ELF-1 (cell line): ENCODE measurements around the gene SLC1A1.

Experiments
- DNase-seq: peaks from one replicate; pipeline ENCODE4 v3.0.0-alpha.2; 2016; ENCODE audit warnings: low read depth, low spot score

The SLC1A1 gene

DNA sequence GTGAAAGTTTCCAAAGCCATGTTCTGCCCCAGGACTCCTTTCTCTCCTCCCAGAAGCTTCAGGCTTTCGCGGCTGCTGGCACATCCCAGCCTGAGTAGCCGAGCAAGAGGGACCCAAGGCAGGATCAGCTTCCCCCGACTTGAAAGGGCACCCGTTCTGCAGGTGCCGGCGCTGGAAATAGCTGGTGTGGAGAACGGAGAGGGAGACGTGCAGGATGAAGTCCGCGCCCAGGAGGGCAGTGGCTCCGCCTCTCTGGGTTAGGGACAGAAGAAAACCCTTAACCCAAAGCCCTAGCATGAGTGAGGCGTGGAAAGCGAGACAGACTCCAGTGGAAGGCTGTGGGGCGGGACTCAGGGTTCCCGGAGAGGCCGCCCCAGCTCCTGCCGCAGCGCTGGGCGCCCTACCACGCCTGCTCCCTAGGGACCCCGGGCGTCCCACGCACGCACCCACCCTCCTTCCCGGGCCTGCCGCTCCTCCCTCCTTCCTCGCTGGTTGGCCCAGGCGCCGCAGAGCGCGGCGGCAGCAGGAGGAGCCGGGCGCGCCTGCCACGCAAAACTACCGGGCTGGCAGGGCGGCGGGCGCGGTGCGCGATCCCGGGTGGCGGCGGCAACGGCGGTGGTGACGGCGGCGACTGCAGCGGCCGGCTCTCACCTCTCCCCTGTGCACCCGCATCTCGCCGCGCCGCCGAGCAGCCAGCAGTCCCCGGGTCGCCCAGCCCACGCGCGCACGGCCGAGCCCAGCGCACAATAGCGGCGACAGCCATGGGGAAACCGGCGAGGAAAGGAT, at the start of gene SLC1A1:
SLC1A1 (plus strand) TSS at position 550 of the 786 bp plus-strand sequence; CDS start at position 762, 212 bp downstream.
- DNase-seq = peak; percentile 66

DNA sequence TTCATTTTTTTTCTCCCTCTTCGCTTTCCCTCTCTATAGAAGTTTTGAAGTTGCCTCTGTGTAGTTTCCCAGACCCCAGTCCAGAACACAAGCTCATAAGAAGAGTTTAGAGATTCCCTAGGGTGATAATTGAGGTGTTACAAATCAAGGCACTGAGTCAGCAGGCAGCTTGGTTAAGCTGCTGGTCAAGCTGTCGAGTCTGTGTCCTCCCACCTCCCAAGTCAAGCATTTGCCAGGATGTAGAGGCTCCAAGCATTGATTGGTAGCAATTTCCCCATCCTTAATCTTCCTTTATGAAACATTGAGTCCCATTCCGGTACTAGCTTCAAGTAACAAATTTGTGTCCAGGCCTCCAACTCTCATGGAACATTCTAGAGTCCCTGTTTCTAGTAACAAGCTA, 47.5 kb upstream of the SLC1A1 start:
- peak; percentile 36 for DNase-seq

DNA sequence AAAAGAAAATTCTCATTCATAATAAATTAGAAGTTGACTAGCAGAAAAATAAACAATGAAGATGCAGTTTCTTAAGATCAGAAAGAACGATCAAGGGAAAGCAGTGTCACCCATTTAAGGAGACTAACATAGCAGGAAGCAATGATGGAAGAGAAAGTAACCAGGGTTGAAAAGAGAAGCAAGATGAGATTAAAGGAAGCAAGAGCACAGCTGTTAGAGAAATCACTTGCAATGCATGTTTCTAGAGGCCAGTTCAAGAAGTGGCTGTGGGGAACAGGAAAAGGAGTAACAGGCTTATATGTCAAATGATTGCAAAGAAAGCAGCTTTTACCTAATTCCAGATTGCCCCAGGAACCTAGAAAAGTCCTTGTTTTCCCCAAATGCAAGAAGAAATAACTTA, 46.8 kb upstream of the SLC1A1 start:
- no peak for DNase-seq

DNA sequence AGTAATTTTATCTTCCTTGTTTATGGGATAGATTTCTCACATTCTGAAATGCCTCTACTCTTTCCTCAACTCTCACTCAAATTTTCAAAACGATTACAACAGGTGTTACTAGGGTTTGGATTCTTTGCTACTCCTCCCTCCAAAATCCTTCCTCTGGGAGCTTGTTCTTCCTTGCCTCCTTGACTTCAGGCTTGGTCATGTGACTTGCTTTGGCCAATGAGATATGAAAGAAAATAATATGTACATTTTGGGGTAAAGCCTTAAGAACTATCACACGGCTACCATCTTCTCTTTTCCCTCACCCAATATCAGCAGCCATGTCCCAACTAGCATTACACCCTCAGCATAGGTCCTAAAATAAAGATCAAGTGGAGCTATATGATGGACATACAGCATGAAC, 28.8 kb upstream of the SLC1A1 start:
- no peak for DNase-seq

DNA sequence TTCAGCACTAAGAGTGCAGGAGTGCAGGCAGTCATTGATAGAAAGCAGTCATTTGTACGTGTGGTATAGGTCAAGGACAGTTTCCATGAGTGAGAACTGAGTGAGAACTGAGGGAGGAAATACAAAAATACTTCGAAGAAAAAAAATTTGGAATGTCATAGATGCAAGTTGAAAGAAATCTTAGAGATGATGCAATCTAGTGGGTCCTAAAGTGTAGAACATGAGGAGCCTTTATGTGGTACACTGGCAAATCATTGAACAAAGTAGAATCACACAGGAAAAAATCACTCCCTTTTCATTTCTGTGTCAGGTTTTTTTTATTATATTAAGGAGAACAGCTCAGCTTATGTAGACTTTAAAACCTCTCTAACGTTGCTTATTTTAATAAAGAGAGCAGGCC, 26.4 kb upstream of the SLC1A1 start:
- no peak for DNase-seq

DNA sequence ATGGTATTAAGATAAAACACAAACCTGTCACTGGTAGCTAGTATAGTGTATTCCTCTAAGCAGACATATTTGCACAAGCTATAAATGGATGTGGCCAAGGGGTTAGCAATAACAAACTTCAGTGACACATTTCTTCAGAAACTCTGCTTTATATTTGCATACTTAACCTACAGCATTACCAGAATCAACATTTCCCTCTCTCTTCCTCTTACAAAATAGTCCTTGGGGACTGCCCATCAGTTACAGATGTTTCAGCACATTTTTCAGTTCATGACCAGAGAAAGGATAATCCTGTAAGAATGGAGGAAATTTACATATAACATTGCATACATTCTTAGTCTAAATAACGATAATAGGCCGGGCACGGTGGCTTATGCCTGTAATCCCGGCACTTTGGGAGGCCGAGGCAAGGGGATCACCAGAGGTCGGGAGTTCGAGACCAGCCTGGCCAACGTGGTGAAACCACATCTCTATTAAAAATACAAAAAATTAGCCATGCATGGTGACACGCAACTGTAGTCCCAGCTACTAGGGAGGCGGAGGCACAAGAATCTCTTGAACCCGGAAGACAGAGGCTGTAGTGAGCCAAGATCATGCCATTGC, 25.3 kb upstream of the SLC1A1 start:
- no peak for DNase-seq

DNA sequence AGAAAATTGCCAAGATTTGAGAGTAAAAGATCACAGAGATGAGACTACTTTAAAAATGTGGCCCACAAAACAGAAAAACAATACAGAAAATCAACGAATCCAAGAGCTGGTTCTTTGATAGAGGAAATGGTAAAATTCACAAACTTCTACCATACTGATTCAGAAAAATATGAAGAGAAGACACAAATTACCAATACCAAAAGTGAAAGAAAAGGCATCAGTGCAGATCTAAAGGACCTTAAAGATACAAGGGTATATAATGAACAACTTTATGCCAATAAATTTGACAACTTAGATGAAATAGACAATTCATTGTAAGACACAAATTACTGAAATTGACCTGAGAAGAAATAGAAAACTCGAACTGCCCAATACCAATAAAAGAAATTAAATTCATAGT, 24.4 kb upstream of the SLC1A1 start:
- no peak for DNase-seq

DNA sequence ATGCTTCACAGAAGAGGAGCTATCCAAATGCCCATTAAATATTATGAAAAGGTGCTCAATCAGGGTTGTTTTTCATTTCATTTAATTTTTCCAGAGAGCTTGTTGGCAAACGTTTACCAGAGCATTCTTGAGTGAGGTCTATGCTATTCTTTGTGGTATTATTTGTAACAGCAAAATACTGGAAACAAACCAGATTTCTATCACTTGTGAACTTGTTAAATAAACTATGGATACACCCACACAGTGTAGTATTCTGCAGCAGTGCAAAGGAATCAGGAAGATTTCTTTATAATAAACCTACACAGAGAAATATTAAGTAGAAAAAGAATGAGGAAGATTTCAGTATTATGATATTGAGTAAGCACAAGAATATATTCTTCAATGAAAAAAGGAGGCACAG, 15.0 kb upstream of the SLC1A1 start:
- DNase-seq = no peak

DNA sequence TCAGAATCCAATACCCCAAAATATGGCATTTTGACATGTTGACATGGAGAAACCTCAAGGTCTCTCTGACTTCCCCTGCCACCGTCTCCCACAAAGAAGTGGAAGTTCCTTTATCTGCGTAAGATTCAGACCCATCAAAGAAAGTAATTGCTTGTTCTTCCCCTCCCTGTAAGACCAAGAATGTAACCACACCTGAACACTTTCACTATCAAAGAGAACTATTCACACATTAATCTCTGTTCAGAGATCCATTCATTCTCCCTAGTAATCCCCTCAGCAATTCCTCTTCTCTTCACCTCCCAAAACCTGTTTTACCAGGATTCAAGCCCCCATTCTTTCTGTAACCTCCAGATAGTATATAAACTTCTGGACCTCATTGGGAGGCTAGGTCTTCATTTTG, 4.1 kb upstream of the SLC1A1 start:
- DNase-seq = no peak

DNA sequence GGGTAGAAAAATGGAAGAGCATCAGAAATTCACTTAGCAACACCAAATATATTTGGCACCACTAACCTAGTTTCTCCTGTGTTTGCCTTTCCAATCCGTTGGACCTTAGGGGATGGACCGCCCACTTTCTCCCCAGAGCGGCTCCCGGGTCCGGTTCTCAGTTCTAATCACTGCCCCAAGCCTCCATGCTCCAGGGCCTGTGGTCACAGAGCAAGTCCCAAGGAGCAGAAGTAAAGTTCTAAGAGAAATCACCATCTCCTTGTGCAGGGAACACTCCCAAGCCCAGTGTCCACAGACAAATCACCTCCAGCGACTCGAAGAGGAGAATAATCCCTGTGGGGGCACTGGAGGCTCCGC, 728 bp upstream of the SLC1A1 start:
- DNase-seq = peak; percentile 56

DNA sequence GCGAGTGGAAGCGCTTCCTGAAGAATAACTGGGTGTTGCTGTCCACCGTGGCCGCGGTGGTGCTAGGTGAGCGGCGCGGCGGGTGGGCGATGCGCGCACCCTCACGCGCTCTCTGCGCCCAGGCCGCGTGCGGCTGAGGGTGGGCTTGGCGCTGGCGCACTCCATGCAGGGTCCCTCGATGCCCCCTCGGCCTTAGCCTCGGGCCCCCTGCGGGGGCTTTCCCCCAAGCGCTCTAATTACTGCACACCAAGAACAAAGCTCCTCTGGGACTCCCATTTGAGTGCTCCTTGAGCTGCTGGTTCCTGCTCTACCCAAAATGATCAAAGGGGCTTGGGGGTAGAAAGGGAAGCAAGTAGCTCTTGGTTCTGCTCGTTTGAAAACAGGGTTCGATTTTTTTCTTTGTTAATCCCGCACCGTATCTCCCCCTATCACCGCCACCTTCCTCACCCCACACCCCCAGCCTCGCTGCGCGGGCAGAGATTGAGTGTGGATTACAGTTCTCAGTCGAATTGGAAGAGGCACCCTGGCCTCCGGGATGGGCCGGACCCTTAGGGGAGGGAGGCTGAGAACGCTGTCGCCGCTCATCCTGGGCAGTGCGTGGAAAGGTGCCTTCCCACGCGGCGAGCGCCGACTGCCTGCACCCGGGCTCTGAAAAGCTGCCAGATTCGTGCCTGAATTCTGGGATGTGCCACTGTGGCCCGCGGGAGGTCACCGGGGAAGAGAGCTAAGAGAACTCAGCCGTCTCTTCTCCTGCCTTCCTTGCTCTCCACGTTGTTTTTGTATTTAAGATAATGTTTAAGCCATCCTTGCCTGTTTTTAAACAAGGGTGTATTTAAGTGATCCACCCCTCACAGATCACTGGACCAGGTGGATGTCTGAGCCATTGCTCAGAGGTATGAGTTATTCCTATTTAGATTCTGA, 697 bp downstream of the SLC1A1 start:
- peak; percentile 18 for DNase-seq

DNA sequence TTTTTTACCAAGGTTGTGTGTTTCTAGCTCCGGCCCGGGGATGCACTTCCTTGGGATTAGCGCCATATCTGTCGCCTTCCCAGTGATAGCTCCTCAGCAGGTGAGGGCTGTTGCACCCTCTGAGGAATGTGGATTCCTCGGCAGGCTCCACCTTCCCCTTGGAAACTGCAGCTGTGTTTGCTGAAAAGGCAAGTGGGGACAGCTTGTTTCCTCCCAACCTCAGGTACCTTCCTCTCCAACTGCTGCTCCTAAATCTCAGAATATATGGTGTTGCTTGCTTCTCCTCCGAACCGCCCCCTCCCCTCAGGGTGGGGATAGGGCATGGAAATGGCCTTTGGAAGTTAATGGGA, 1.3 kb downstream of the SLC1A1 start:
- DNase-seq = peak; percentile 69

DNA sequence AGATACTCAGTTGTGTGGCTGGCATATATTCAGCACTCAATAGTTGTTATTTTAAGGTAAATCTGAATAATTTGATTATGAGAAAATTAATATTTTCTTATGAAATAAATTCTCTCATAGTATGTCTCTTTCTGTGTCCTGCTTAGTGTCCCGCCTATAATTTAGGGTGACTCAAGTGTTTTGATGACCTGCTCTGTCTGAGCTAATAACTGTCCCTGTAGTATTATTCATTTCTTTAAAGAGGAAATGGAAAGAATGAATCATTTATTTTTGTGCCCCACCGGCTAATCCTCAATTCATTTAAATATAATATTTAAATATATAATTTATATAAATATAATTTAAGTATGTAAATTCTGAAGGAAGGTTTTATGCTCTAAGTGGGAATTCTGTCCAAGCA, 4.1 kb downstream of the SLC1A1 start:
- no peak for DNase-seq

DNA sequence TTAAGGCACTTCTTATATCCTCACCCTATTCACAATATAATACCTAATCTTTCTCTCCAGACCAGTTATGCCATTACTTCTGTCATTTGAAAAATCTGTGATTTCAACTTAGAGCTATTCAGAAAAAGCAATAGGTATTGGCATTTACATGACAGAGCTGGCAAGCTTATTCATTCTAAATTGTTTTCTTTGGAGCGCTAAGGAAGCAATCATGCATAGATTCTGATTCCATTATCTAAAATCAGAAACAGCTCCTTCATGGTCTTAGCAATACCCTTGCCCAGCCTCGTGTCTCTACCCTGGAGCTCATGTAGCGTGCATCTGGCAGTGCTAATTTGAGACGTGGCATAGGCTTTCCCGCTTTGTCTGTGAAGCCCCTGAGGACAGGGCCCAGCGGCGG, 4.5 kb downstream of the SLC1A1 start:
- DNase-seq = no peak

DNA sequence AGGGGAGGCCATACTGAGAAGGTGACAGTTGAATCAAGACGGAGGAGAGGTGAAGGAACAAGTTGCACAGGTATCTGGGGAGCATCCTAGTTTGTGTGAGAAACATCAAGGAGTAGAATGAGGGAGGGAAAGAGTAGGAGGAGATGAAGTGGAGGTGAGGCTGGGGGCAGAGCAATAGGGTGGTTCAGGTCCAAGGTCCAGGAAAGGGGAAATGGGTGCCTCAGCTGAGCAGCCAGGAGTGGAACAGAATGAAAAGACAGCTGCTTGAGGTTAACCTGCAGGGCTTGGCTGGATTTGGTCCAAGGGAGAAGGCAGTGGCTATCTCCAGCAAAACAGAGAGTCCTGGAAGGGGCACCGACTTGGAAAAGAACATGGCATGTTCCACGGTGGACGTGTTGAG, 5.3 kb downstream of the SLC1A1 start:
- DNase-seq = no peak

DNA sequence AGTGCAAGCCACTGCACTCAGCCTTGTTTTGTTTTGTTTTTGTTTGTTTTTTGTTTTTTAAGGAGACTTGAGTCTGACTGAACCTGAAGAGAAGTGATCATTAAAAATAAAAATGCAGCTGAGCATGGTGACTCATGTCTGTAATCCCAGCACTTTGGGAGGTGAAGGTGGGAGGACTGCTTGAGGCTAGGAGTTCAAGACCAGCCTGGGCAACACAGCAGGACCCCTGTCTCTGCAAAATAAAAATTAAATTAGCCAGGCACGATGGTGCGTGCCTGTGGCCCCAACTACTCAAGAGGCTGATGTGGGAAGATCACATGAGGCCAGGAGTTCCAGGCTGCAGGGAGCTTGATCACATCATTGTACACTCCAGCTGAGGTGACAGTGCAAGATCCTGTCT, 6.2 kb downstream of the SLC1A1 start:
- DNase-seq = no peak

DNA sequence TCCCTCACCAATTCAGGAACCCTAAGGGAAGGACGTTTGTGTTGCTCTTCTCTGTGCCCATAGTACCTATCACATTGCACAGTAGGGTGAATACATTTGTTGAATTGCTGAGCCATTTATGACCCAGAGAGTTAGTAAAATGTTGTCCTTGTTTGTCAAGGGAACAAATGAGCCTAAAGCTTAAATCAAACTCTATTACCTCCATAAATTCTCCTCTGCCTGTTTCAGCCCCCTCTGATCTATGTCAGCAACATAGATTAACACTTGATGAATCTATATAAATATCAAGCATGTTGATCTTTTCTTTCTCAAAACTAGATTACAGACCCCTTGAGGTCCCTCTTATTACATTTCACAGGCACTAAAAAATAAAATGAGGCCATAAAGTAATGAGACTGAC, 7.1 kb downstream of the SLC1A1 start:
- DNase-seq = no peak

DNA sequence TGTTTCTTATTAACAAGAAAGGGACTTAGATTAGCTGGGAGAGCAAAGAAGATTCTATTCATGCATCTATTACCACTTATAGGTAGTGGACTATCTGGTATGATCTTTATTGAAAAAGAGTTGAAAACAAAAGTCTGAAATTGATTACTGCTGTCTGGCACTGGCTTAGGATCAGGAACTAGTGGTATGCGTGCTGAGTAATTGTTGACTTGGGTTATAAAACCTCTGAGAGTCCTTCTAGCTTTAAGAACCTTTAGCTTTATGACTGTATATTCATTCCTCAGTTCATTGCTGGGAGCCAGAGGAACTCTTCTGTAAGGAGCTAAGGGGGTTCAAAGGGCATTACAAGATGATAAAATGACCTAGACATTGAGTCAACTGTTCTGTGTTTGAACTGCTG, 7.6 kb downstream of the SLC1A1 start:
- DNase-seq = no peak

DNA sequence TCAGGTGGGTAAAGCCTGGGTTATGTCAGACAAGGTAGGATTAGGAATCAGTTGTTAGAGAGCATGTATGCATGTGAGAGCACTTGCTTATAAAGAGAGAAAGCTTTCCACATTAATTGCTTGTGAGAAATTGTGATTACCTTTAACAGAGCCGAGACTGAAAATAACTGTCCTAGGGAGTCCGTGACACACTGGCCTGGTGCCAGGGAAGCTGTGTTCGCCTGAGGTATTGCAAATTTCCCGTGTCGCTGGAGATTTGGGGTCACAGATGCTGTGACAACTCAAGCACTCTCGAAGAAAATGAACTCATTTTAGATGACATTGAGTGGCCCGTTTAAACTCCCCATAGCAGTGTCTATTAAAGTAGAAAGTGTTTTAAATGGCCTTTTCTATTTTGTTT, 9.6 kb downstream of the SLC1A1 start:
- DNase-seq = no peak

DNA sequence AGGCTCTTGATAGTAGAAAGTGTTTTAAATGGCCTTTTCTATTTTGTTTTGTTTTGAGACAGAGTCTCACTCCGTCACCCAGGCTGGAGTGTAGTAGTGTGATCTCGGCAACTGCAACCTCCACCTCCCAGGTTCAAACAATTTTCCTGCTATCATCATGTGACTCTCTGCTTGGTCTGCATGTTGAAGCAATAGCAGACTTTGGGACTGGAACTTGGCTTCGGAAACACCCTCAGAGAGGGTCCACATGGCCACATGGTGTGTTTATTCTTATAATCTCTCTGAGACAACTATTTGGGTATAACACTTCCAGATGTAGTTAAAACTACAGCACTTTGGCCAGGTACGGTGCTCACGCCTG, 10.9 kb downstream of the SLC1A1 start:
- DNase-seq = no peak

DNA sequence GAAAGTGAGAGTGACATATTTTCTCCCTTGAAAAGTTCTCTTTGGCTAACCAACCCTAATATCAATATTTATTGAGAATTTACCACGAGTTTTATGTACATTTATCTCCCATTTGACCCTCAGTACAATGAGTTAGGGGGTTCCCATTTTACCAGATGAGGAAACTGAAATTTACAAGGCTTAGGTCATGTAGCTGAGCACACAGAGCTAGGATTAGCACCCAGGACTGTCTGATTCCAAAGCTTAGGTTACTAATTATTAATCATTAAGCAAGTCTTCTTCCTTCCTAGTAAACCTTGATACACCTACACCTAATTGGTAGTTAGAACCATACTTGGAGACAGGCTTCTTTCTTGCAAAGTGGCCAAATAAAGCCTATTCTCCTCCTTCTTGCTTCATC, 12.2 kb downstream of the SLC1A1 start:
- DNase-seq = no peak

DNA sequence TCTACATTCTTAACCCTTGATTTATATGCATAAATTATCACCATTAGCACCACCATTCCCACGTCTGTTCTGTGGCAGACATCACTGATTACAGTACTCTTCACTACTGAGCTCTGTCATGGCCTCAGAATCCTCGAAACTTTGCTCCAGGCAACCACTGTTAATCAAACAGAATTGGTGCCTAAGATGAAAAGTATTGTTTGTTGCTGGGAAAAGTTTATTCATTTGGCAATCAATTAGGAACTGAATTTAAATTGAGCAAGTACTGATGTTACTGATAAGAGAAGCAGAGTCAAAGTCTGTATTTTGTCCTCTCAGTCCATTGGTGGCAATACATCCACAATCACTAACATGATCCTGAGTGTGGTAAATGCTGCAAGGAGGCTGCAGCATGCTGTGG, 12.8 kb downstream of the SLC1A1 start:
- no peak for DNase-seq

DNA sequence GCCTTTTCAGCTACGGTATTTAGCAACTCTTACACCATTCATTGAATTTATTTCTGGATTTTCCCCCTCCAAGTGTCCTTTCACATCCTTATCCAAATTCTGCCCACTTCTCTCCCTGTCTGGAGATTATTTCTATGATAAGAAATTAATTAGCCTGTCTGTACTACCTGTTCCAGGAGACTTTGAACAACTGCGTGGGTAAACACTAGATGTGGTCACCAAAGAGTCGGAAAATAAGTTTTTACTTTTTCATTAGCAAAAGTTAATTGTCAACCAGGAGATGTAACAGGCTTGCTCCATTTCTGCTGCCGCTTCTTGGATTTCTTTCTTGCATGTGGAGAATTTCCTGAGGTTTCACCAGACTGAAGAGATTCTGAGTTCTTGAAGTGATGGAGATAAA, 14.0 kb downstream of the SLC1A1 start:
- no peak for DNase-seq
